Activated CD4-positive, alpha-beta T cell treated with anti-CD3 and anti-CD28 coated beads for 24 hours (primary cell): ENCODE results near the gene THSD4.

ENCODE experiments used
- DNase-seq, 2 donors: peaks; one replicate each; pipeline ENCODE4 v3.0.0-alpha.2; 2020; ENCODE audit warnings: low read depth in 2 of 2

THSD4 gene

GRCh38 chr15:71097890-71098289 lies 17.4 kb upstream of the THSD4 start:
- DNase-seq, result no peak

GRCh38 chr15:71098920-71099319 lies 16.4 kb upstream of the THSD4 start:
- DNase-seq, result no peak

GRCh38 chr15:71103102-71103676 lies 12.1 kb upstream of the THSD4 start:
- no peak for DNase-seq

- DNase-seq, result no peak
Observed at GRCh38 chr15:71104636-71105035, 10.6 kb upstream of the THSD4 start.

- DNase-seq, result no peak
Observed at GRCh38 chr15:71105444-71105843, 9.8 kb upstream of the THSD4 start.

GRCh38 chr15:71106802-71107500 lies 8.3 kb upstream of the THSD4 start:
- no peak for DNase-seq

- no peak for DNase-seq
Observed at GRCh38 chr15:71107501-71107815, 7.8 kb upstream of the THSD4 start.

GRCh38 chr15:71109130-71109529 lies 6.1 kb upstream of the THSD4 start:
- DNase-seq, result no peak

- no peak for DNase-seq
Observed at GRCh38 chr15:71109905-71110304, 5.4 kb upstream of the THSD4 start.

GRCh38 chr15:71110405-71111180 lies 4.7 kb upstream of the THSD4 start:
- no peak for DNase-seq

GRCh38 chr15:71111181-71111565 lies 4.1 kb upstream of the THSD4 start:
- DNase-seq, result no peak

GRCh38 chr15:71111950-71112349 lies 3.3 kb upstream of the THSD4 start:
- DNase-seq, result no peak

GRCh38 chr15:71112429-71112828 lies 2.8 kb upstream of the THSD4 start:
- no peak for DNase-seq

- no peak for DNase-seq
Observed at GRCh38 chr15:71114066-71114680, 1.1 kb upstream of the THSD4 start.

GRCh38 chr15:71115567-71116351 lies 488 bp downstream of the THSD4 start:
- no peak for DNase-seq

- no peak for DNase-seq
Observed at GRCh38 chr15:71116366-71116765, 1.1 kb downstream of the THSD4 start.

GRCh38 chr15:71116942-71117341 lies 1.7 kb downstream of the THSD4 start:
- no peak for DNase-seq

- DNase-seq, result no peak
Observed at GRCh38 chr15:71117714-71118305, 2.5 kb downstream of the THSD4 start.

GRCh38 chr15:71118345-71118744 lies 3.1 kb downstream of the THSD4 start:
- no peak for DNase-seq

- no peak for DNase-seq
Observed at GRCh38 chr15:71118881-71119632, 3.8 kb downstream of the THSD4 start.

GRCh38 chr15:71120428-71120944 lies 5.2 kb downstream of the THSD4 start:
- no peak for DNase-seq
